OCI-LY7 (cell line): Measurements from ENCODE around the gene MYO18A. TPM values are rescaled to one million over a fixed set of nuclear protein-coding genes. Genes with fewer than 3 reads are reported as not detected.

ENCODE experiments used
- BruUV-seq: library from RNA; stranded (reverse); fragments of 400-500 nt; replicated peaks from 2 replicates; lab custom pipeline; 2021; lab: Mats Ljungman, UMichigan
- CTCF ChIA-PET: fragments of 300-600 bp; sonication (Branson Sonifier 250); formaldehyde crosslinking; loops from one replicate; lab custom pipeline; 2022; ENCODE audit warnings: antibody characterized with exemption; ENCODE audit not compliant: unreplicated experiment; lab: Charles Lee
- POLR2A ChIA-PET: fragments of 300-600 bp; sonication (Branson Sonifier 250); formaldehyde crosslinking; loops from one replicate; lab custom pipeline; 2022; ENCODE audit warnings: antibody characterized with exemption; lab: Charles Lee
- DNase-seq: peaks from one replicate; pipeline ENCODE4 v3.0.0-alpha.2; 2015; ENCODE audit warnings: low spot score
- H2AFZ ChIP-seq: fragments of 200-600 bp; sonication (generic), shearing (Covaris generic); 2 replicates; pipeline ENCODE4 v1.6.1; 2014; ENCODE audit warnings: mild to moderate bottlenecking, antibody characterized with exemption, low read length, moderate library complexity
- H3K27ac ChIP-seq: fragments of 200-600 bp; sonication (generic); 2 replicates; pipeline ENCODE4 v1.5.1; 2014; ENCODE audit warnings: mixed run types, low read depth, mild to moderate bottlenecking, moderate library complexity, low read length, inconsistent platforms; ENCODE audit not compliant: poor library complexity, severe bottlenecking
- H3K36me3 ChIP-seq: fragments of 200-600 bp; sonication (generic); 2 replicates; pipeline ENCODE4 v1.6.1; 2014; ENCODE audit warnings: mild to moderate bottlenecking, antibody characterized with exemption, low read length, moderate library complexity, mixed read lengths; ENCODE audit not compliant: insufficient read depth
- H3K4me1 ChIP-seq: fragments of 200-600 bp; sonication (generic); 2 replicates; pipeline ENCODE4 v1.5.1; 2014; ENCODE audit warnings: mild to moderate bottlenecking, low read length; ENCODE audit not compliant: insufficient read depth, poor library complexity, severe bottlenecking
- H3K4me2 ChIP-seq: fragments of 200-600 bp; sonication (generic); 2 replicates; pipeline ENCODE4 v1.6.1; 2014; ENCODE audit warnings: mild to moderate bottlenecking, low read length
- H3K4me3 ChIP-seq: fragments of 200-600 bp; sonication (generic); 2 replicates; pipeline ENCODE4 v1.5.1; 2014; ENCODE audit warnings: mild to moderate bottlenecking, low read depth, low read length; ENCODE audit not compliant: poor library complexity, severe bottlenecking
- H3K79me2 ChIP-seq: fragments of 200-600 bp; sonication (generic); 2 replicates; pipeline ENCODE4 v1.6.1; 2016; ENCODE audit warnings: low read depth, mild to moderate bottlenecking, low read length, moderate library complexity, mixed read lengths; ENCODE audit not compliant: insufficient read depth
- H3K9me2 ChIP-seq: fragments of 200-600 bp; sonication (generic); 2 replicates; pipeline ENCODE4 v1.6.1; 2016; ENCODE audit warnings: mild to moderate bottlenecking, low read length, mixed read lengths; ENCODE audit not compliant: insufficient read depth
- H3K9me3 ChIP-seq: fragments of 200-600 bp; sonication (generic); 2 replicates; pipeline ENCODE4 v1.6.1; 2014; ENCODE audit warnings: mild to moderate bottlenecking, mixed run types, low read length, mixed read lengths
- H4K20me1 ChIP-seq: fragments of 200-600 bp; sonication (generic); 2 replicates; pipeline ENCODE4 v1.6.1; 2014; ENCODE audit warnings: mild to moderate bottlenecking, antibody characterized with exemption, low read length, moderate library complexity, mixed read lengths; ENCODE audit not compliant: insufficient read depth
- CTCF ChIP-seq: fragments of 200-600 bp; sonication (generic); conservative IDR thresholded peaks from 2 replicates; pipeline ENCODE4 v1.5.1; 2014; ENCODE audit warnings: mild to moderate bottlenecking, antibody characterized with exemption, low read length, moderate library complexity, mixed read lengths
- EZH2phosphoT487 ChIP-seq: fragments of 200-600 bp; sonication (generic); IDR thresholded peaks from 2 replicates; pipeline ENCODE4 v1.6.1; 2018; ENCODE audit warnings: low read depth, borderline replicate concordance, mild to moderate bottlenecking, mixed run types, antibody characterized with exemption, low read length, moderate library complexity, mixed read lengths
- intact Hi-C: fragments of 100-400 bp; cut with micrococcal nuclease; formaldehyde crosslinking; loops from one replicate; pipeline ENCODE4 v1.10.0; 2022; ENCODE audit not compliant: unreplicated experiment
- total RNA-seq, 2 experiments: library from RNA; depleted of rRNA in 1 of 2; stranded (reverse); fragments of >200 nt in 1 of 2; shearing (Covaris generic) in 1 of 2; gene quantifications; 2 replicates each; pipeline ENCODE4 v1.2.3, GENCODE V29; 2014 to 2022

Gene MYO18A
- total RNA-seq, 2 experiments from 2014 or later, result 124 to 128 TPM

- H3K4me3 ChIP-seq, result no peak overlapping the region
- intact Hi-C loops, result no loop called here
- H2AFZ ChIP-seq, result no peak overlapping the region
- BruUV-seq, result no TSS peak
- H4K20me1 ChIP-seq, result no peaks in the 10 kb centered on the region
- no peak overlapping the region for H3K27ac ChIP-seq
- ChIA-PET CTCF (no interaction called here), POLR2A (no interaction called here)
- no peaks in the 10 kb centered on the region for H3K9me3 ChIP-seq
- TF ChIP-seq EZH2phosphoT487 (no peak), CTCF (no peak)
- DNase-seq, result no peak
- no peaks in the 10 kb centered on the region for H3K79me2 ChIP-seq
- no peak overlapping the region for H3K4me2 ChIP-seq
- H3K36me3 ChIP-seq, result no peaks in the 10 kb centered on the region
- no peaks in the 10 kb centered on the region for H3K9me2 ChIP-seq
- H3K4me1 ChIP-seq, result no peaks in the 10 kb centered on the region
These were observed 20.8 kb downstream of the MYO18A start for GRCh38 chr17:29159306-29159860.

- Histone ChIP-seq H3K9me3 (no peaks in the 10 kb centered on the region), H4K20me1 (no peaks in the 10 kb centered on the region), H3K36me3 (no peaks in the 10 kb centered on the region), H3K4me3 (no peak overlapping the region), H3K4me1 (no peaks in the 10 kb centered on the region), H3K4me2 (no peak overlapping the region), H3K27ac (no peak overlapping the region), H2AFZ (no peak overlapping the region), H3K79me2 (no peaks in the 10 kb centered on the region), H3K9me2 (no peaks in the 10 kb centered on the region)
- TF ChIP-seq CTCF (no peak), EZH2phosphoT487 (no peak)
- intact Hi-C loops, result no loop called here
- POLR2A ChIA-PET, result no interaction called here
- no TSS peak for BruUV-seq
- DNase-seq, result no peak
- CTCF ChIA-PET, result no interaction called here
These were observed 21.5 kb downstream of the MYO18A start for GRCh38 chr17:29158488-29159275.

- POLR2A ChIA-PET, result no interaction called here
- no peaks in the 10 kb centered on the region for H3K79me2 ChIP-seq
These were observed 22.1 kb downstream of the MYO18A start for GRCh38 chr17:29158096-29158487.

More at GRCh38 chr17:29158096-29158487, 22.1 kb downstream of the MYO18A start:
- BruUV-seq, result no TSS peak
- Histone ChIP-seq H3K9me2 (no peaks in the 10 kb centered on the region), H3K4me2 (no peak overlapping the region), H3K4me3 (no peak overlapping the region), H2AFZ (no peak overlapping the region), H3K9me3 (no peaks in the 10 kb centered on the region), H4K20me1 (no peaks in the 10 kb centered on the region), H3K36me3 (no peaks in the 10 kb centered on the region), H3K4me1 (no peaks in the 10 kb centered on the region), H3K27ac (no peak overlapping the region)
- DNase-seq, result no peak
- TF ChIP-seq CTCF (no peak), EZH2phosphoT487 (no peak)
- CTCF ChIA-PET, result no interaction called here
- intact Hi-C loops, result no loop called here
